Measurements from ENCODE around the gene NECTIN2.
"Not testable (repeated sequence)": the region's sequence is repeated elsewhere in the genome, so short reads cannot be mapped to it uniquely, and the experiment has no call there.

The NECTIN2 gene

GRCh38 chr19:44887648-44888047, 41.6 kb downstream of the NECTIN2 start:
- no peak for DNase-seq

- not testable (repeated sequence) for DNase-seq
Observed at GRCh38 chr19:44888335-44888734, 42.2 kb downstream of the NECTIN2 start.

- DNase-seq, result no peak
Observed at GRCh38 chr19:44889830-44890365, 43.8 kb downstream of the NECTIN2 start.

GRCh38 chr19:44890366-44891015, 44.4 kb downstream of the NECTIN2 start:
- DNase-seq, result peak; percentile 97

GRCh38 chr19:44891016-44891882, 45.2 kb downstream of the NECTIN2 start, which contains the start of gene TOMM40:
TOMM40 (plus strand) TSS chr19:44891254; CDS start chr19:44891416, 162 bp downstream.
- DNase-seq, result peak; percentile 96

GRCh38 chr19:44892932-44893331, 46.8 kb downstream of the NECTIN2 start:
- DNase-seq, result no peak

- DNase-seq, result no peak
Observed at GRCh38 chr19:44893332-44894051, 47.4 kb downstream of the NECTIN2 start.

- DNase-seq, result no peak
Observed at GRCh38 chr19:44894052-44894400, 47.9 kb downstream of the NECTIN2 start.

GRCh38 chr19:44894946-44895345, 48.8 kb downstream of the NECTIN2 start:
- DNase-seq, result no peak

- no peak for DNase-seq
Observed at GRCh38 chr19:44897835-44898234, 51.7 kb downstream of the NECTIN2 start.

GRCh38 chr19:44900328-44901244, 54.5 kb downstream of the NECTIN2 start:
- no peak for DNase-seq

- no peak for DNase-seq
Observed at GRCh38 chr19:44903216-44903601, 57.1 kb downstream of the NECTIN2 start.

- DNase-seq, result no peak
Observed at GRCh38 chr19:44903602-44904425, 57.7 kb downstream of the NECTIN2 start.

- DNase-seq, result no peak
Observed at GRCh38 chr19:44904426-44904994, 58.4 kb downstream of the NECTIN2 start.

GRCh38 chr19:44905437-44906160, 59.5 kb downstream of the NECTIN2 start, which contains the start of gene APOE:
APOE (plus strand) TSS chr19:44905796; CDS start chr19:44906625, 829 bp downstream.
- no peak for DNase-seq

GRCh38 chr19:44907613-44908012, 61.5 kb downstream of the NECTIN2 start:
- DNase-seq, result no peak

- no peak for DNase-seq
Observed at GRCh38 chr19:44908074-44908835, 62.2 kb downstream of the NECTIN2 start.

- no peak for DNase-seq
Observed at GRCh38 chr19:44908836-44909261, 62.8 kb downstream of the NECTIN2 start.

GRCh38 chr19:44909775-44910174, 63.7 kb downstream of the NECTIN2 start:
- no peak for DNase-seq
